Fibroblast of pulmonary artery (primary cell): Measurements from ENCODE around the gene SV2C.

Experiments used
- DNase-seq: peaks from one replicate; pipeline ENCODE4 v3.0.0-alpha.2; 2010; ENCODE audit warnings: low read depth
- H3K4me3 ChIP-seq: replicated peaks from 2 replicates; pipeline ENCODE4 v1.5.1; 2011; ENCODE audit warnings: low read depth, mild to moderate bottlenecking, control low read depth, low read length, moderate library complexity
- TF ChIP-seq, protein P1 (sequence below): IDR thresholded peaks from 2 replicates; pipeline ENCODE4 v1.5.1; 2011; ENCODE audit warnings: mild to moderate bottlenecking, control low read depth, low read length, inconsistent platforms; ENCODE audit errors: missing control alignments

Gene SV2C

DNA sequence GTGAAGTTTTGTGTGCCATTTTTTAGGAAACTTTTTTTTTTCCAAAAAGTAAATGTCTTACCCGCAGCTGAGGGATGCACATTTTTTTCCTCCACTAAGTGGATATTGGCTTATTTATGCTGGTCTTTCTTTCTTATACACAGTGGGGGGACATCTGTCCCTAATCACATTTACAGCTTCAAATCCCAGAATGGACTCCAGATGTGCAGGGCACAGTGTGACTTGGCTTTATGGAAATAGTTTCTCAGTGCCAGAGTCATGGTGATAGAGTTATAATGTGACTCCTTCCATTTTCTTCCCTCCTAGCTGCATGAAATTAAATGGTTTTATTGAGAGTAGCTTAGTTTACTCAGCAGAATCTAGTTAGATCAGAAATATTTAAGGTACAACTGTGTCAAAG lies 66.5 kb downstream of the SV2C start:
- DNase-seq = no peak
- TF ChIP-seq, protein P1, sequence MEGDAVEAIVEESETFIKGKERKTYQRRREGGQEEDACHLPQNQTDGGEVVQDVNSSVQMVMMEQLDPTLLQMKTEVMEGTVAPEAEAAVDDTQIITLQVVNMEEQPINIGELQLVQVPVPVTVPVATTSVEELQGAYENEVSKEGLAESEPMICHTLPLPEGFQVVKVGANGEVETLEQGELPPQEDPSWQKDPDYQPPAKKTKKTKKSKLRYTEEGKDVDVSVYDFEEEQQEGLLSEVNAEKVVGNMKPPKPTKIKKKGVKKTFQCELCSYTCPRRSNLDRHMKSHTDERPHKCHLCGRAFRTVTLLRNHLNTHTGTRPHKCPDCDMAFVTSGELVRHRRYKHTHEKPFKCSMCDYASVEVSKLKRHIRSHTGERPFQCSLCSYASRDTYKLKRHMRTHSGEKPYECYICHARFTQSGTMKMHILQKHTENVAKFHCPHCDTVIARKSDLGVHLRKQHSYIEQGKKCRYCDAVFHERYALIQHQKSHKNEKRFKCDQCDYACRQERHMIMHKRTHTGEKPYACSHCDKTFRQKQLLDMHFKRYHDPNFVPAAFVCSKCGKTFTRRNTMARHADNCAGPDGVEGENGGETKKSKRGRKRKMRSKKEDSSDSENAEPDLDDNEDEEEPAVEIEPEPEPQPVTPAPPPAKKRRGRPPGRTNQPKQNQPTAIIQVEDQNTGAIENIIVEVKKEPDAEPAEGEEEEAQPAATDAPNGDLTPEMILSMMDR = no peak
- no peak overlapping the region for H3K4me3 ChIP-seq

- no peak for DNase-seq
- no peak overlapping the region for H3K4me3 ChIP-seq
- TF ChIP-seq, protein P1 = no peak
Measured at GRCh38 chr5:76152161-76152560, 69.0 kb downstream of the SV2C start.

GRCh38 chr5:76152700-76153099 lies 69.5 kb downstream of the SV2C start:
- TF ChIP-seq, protein P1 = no peak
- H3K4me3 ChIP-seq = no peak overlapping the region
- no peak for DNase-seq

GRCh38 chr5:76153271-76153670 lies 70.1 kb downstream of the SV2C start:
- TF ChIP-seq, protein P1 = no peak
- H3K4me3 ChIP-seq = no peak overlapping the region

GRCh38 chr5:76154009-76154690 lies 71.0 kb downstream of the SV2C start:
- DNase-seq = no peak
- TF ChIP-seq, protein P1 = no peak
- no peak overlapping the region for H3K4me3 ChIP-seq

More at GRCh38 chr5:76153271-76153670, 70.1 kb downstream of the SV2C start:
- DNase-seq = no peak

- no peak for DNase-seq
- no peak overlapping the region for H3K4me3 ChIP-seq
- TF ChIP-seq, protein P1 = no peak
Measured at GRCh38 chr5:76155536-76155935, 72.4 kb downstream of the SV2C start.

- H3K4me3 ChIP-seq = no peak overlapping the region
- TF ChIP-seq, protein P1 = no peak
- DNase-seq = no peak
Measured at GRCh38 chr5:76162335-76162734, 79.2 kb downstream of the SV2C start.
